Medulla oblongata (tissue), 1 donor: ENCODE measurements around the gene NDUFS6.

ENCODE experiments used
- DNase-seq: peaks from one replicate; pipeline ENCODE4 v3.0.0-alpha.2; 2015; ENCODE audit errors: extremely low spot score

Gene NDUFS6

DNA sequence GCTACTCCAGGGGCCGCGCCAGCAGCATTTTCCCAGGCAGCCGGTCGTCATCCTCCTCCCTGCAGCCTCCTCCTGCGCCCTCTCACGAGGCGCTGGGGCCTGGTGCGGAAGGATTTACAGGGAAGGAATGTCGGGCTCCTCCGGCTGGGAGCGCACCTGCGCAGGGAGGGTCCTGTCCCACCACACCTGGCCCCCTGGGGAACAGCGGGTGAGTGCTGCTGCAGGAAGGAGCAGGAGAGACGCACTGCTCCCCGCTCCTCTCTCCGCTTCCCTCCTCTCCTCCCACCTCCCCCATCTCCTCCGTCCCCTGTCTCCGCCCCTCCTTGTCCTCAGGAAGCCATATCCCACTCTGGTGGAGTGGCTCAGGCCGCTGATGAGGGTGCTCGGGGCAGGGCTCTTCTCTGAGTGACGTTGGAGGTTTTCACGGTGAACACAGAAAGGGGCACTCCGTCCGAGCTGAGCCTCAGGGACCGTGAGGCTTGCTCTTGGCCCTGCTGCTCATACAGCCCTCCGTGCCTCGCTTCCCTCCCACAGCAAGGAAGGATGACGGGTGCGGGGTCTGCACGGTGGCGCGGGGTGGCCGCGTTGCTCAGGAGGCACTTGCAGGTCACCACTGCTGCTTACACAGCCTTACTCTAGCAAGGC lies 50.2 kb downstream of the NDUFS6 start:
- no peak for DNase-seq

DNA sequence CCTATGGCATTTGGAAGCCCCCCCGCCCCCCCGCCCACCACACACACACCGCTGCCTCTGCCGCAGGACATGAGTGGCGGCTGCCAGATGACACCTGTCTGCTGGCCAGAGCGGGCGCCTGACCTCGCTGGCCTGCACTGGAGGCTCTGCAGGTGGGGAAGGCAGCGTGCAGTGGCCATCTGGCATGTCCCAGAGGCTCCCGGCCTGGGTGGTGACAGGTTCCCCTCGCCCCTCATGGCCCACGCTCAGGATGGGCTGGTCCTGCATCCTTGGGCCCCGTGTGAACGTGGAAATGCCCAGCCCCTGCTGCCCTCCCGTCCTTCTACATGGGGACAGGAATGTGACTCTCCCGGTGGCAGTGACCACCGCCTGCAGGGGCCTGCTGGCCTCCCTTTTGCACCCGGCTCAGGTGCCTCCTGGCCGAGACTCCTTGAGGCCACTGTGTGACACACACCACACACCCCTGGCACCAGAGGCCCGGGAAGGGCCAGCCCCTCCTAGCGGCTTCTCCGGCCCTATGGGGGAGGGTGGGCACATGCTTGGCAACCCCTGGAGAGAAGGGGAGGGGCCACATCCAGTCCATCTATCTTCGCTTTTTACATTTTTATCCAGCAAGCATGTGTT lies 51.2 kb downstream of the NDUFS6 start:
- DNase-seq: no peak

GRCh38 chr5:1853531-1853930 lies 52.3 kb downstream of the NDUFS6 start:
- no peak for DNase-seq

- no peak for DNase-seq
These were observed 53.9 kb downstream of the NDUFS6 start for GRCh38 chr5:1855075-1855474.

- no peak for DNase-seq
These were observed 54.4 kb downstream of the NDUFS6 start for GRCh38 chr5:1855596-1855995.

GRCh38 chr5:1856596-1857255 lies 55.5 kb downstream of the NDUFS6 start:
- no peak for DNase-seq

DNA sequence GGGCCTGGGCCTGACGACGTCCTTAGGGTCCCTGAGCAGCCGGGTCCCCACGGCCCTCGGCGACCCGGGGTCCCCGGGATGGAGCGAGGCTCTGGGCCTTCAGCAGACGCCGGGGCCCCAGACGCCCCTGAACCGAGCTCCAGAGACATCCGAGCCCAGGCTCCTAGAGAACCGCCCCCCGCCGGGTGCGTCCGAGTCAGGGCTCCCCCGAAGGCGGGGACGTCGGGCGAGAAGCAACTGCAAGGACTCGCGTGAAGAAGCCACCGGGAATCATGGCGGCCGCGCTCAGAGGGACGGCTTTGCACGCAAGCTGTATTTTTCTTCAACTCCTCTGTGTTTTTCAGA lies 56.0 kb downstream of the NDUFS6 start:
- no peak for DNase-seq

DNA sequence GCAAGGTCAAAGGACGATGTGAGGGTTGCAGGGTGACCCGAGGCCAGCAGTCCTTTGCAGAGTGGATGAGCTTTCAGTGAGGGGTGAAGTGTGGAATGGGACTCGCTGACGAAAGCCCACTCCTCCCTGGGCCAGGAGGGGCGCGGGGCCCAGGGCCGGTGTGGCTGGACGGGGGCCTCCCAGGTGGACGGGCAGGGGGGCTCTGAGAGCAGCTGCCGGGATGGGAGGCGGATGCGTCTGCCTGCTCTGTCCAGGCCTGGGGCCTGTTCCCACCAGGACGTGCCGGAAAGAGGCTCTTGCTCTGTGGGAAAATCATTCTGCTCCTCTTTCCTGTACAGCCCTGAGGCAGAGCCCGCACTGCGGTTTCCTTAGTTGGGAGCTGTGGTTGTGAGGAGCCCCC lies 57.2 kb downstream of the NDUFS6 start:
- no peak for DNase-seq

DNA sequence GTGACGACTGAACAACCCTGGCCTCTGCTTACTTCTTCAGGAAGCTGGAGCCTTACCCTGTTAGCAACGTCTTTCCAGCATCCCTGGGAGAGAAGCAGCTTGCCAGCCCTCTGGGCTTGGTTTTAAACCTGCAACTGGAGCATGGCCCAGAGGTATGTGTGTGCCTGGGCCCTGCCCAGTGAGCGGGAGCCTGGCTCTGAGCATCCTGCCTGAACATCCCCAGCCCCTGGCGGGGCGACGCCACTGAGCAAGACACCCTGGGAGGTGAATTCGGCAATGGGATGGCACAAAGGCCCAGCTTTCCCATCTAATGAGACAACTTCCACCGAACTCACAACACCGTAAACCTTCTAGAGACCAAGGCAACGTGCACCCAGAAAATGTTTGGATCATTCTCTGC lies 57.9 kb downstream of the NDUFS6 start:
- DNase-seq: no peak

- DNase-seq: no peak
These were observed 58.9 kb downstream of the NDUFS6 start for GRCh38 chr5:1860021-1860610.

DNA sequence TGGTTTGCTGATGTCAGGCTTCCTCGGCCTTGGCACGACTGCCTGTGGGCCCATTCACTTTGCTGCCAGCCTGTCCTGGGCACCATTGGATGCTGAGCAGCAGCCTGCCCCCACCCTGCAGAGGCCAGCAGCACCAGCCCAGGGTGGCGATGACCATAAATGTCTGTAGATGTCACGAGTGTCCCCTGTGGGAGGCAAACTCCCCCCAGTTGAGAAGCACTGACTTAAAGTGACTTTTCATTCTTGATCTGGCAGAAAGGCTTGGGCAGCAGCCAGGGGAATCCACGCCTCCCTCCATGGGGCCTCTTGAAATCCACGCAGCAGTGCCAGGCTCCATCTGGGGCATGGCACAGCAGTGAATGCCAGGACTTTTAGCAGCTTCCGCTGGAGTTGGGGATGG lies 59.7 kb downstream of the NDUFS6 start:
- DNase-seq: peak; percentile 65

- no peak for DNase-seq
These were observed 63.8 kb downstream of the NDUFS6 start for GRCh38 chr5:1864896-1865440.

GRCh38 chr5:1865486-1865885 lies 64.3 kb downstream of the NDUFS6 start:
- no peak for DNase-seq
